ENCODE results near the gene CES2. TPM values are rescaled to one million over a fixed set of nuclear protein-coding genes. Genes with fewer than 3 reads are reported as not detected.

The CES2 gene
- total and polyA plus RNA-seq, 10 of the 15 experiments (the other 5 are each of a cell fraction or from before 2014, with no cell fraction given), result 1.6 to 33.7 (median 21.0) TPM

- TF ChIP-seq, protein P1, sequence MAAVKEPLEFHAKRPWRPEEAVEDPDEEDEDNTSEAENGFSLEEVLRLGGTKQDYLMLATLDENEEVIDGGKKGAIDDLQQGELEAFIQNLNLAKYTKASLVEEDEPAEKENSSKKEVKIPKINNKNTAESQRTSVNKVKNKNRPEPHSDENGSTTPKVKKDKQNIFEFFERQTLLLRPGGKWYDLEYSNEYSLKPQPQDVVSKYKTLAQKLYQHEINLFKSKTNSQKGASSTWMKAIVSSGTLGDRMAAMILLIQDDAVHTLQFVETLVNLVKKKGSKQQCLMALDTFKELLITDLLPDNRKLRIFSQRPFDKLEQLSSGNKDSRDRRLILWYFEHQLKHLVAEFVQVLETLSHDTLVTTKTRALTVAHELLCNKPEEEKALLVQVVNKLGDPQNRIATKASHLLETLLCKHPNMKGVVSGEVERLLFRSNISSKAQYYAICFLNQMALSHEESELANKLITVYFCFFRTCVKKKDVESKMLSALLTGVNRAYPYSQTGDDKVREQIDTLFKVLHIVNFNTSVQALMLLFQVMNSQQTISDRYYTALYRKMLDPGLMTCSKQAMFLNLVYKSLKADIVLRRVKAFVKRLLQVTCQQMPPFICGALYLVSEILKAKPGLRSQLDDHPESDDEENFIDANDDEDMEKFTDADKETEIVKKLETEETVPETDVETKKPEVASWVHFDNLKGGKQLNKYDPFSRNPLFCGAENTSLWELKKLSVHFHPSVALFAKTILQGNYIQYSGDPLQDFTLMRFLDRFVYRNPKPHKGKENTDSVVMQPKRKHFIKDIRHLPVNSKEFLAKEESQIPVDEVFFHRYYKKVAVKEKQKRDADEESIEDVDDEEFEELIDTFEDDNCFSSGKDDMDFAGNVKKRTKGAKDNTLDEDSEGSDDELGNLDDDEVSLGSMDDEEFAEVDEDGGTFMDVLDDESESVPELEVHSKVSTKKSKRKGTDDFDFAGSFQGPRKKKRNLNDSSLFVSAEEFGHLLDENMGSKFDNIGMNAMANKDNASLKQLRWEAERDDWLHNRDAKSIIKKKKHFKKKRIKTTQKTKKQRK (IDR thresholded peaks at IDR 0.05; ENCODE audit: low read depth, low read length), result no peak
- TF ChIP-seq CREB1 (IDR thresholded peaks at IDR 0.05; ENCODE audit: low read depth) (no peak), NR2C1 (IDR thresholded peaks at IDR 0.05) (no peak), BHLHE40 (IDR thresholded peaks at IDR 0.05; ENCODE audit: borderline replicate concordance in 1 of 2, low read depth in 2 of 2, low read length in 1 of 2) (no peak), MTA3 (IDR thresholded peaks at IDR 0.05; ENCODE audit: borderline replicate concordance, low read length) (no peak), RELB (IDR thresholded peaks at IDR 0.05; ENCODE audit: low read depth) (0 out of 2 replicates have a peak, but pooled peaks have one; percentile 18), KDM1A (IDR thresholded peaks at IDR 0.05; ENCODE audit: borderline replicate concordance) (no peak), ZNF207 (IDR thresholded peaks at IDR 0.05; ENCODE audit: borderline replicate concordance) (no peak), JUNB (IDR thresholded peaks at IDR 0.05) (no peak), ZZZ3 (IDR thresholded peaks at IDR 0.05; ENCODE audit: control insufficient read depth, insufficient read length, low read depth) (no peak), HDGF (IDR thresholded peaks at IDR 0.05) (no peak), NFXL1 (IDR thresholded peaks at IDR 0.05; ENCODE audit: borderline replicate concordance) (no peak), POLR2AphosphoS5 (IDR thresholded peaks at IDR 0.05; ENCODE audit: low read length) (no peak), JUND (IDR thresholded peaks at IDR 0.05; ENCODE audit: low read depth, low read length) (no peak), NFYB (IDR thresholded peaks at IDR 0.05; ENCODE audit: insufficient read depth, low read depth, low read length) (no peak), SMAD5 (IDR thresholded peaks at IDR 0.05; ENCODE audit: low read depth) (no peak), NR2C2 (IDR thresholded peaks at IDR 0.05; ENCODE audit: borderline replicate concordance, control insufficient read depth, insufficient read length, low read depth) (no peak), MTA2 (IDR thresholded peaks at IDR 0.05; ENCODE audit: low read depth) (no peak), POLR2A (IDR thresholded peaks at IDR 0.05; ENCODE audit: low read depth, low read length) (no peak)
- TF ChIP-seq, protein P2, sequence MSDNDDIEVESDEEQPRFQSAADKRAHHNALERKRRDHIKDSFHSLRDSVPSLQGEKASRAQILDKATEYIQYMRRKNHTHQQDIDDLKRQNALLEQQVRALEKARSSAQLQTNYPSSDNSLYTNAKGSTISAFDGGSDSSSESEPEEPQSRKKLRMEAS (IDR thresholded peaks at IDR 0.05; ENCODE audit: low read depth, low read length), result no peak
- TF ChIP-seq, protein P3, sequence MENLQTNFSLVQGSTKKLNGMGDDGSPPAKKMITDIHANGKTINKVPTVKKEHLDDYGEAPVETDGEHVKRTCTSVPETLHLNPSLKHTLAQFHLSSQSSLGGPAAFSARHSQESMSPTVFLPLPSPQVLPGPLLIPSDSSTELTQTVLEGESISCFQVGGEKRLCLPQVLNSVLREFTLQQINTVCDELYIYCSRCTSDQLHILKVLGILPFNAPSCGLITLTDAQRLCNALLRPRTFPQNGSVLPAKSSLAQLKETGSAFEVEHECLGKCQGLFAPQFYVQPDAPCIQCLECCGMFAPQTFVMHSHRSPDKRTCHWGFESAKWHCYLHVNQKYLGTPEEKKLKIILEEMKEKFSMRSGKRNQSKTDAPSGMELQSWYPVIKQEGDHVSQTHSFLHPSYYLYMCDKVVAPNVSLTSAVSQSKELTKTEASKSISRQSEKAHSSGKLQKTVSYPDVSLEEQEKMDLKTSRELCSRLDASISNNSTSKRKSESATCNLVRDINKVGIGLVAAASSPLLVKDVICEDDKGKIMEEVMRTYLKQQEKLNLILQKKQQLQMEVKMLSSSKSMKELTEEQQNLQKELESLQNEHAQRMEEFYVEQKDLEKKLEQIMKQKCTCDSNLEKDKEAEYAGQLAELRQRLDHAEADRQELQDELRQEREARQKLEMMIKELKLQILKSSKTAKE (IDR thresholded peaks at IDR 0.05; ENCODE audit: low read depth, poor library complexity, severe bottlenecking), result no peak
- TF ChIP-seq, protein P4, sequence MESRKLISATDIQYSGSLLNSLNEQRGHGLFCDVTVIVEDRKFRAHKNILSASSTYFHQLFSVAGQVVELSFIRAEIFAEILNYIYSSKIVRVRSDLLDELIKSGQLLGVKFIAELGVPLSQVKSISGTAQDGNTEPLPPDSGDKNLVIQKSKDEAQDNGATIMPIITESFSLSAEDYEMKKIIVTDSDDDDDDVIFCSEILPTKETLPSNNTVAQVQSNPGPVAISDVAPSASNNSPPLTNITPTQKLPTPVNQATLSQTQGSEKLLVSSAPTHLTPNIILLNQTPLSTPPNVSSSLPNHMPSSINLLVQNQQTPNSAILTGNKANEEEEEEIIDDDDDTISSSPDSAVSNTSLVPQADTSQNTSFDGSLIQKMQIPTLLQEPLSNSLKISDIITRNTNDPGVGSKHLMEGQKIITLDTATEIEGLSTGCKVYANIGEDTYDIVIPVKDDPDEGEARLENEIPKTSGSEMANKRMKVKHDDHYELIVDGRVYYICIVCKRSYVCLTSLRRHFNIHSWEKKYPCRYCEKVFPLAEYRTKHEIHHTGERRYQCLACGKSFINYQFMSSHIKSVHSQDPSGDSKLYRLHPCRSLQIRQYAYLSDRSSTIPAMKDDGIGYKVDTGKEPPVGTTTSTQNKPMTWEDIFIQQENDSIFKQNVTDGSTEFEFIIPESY (IDR thresholded peaks at IDR 0.05), result no peak
Measured at GRCh38 chr16:66926961-66927436, 8.3 kb upstream of the CES2 start (continued).
